Measurements from ENCODE around the gene NACC1.

Gene NACC1

DNA sequence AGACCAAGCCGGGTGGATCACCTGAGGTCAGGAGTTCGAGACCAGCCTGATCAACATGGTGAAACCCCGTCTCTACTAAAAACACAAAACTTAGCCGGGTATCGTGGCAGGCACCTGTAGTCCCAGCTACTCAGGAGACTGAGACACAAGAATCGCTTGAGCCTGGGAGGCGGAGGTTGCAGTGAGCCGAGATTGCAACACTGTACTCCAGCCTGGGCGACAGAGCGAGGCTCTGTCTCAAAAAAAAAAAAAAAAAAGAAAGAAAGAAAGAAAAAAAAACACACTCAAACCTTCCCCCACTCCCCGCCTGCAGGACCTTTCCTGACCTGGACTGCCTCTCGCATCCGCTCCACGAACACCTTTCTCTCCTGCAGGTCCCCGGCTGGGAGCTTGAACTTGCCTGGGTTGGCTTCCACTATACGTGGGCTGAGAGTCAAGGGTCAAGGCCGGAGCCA lies 31.1 kb downstream of the NACC1 start:
- DNase-seq: peak in 1 of 2 experiments; percentile 16

DNA sequence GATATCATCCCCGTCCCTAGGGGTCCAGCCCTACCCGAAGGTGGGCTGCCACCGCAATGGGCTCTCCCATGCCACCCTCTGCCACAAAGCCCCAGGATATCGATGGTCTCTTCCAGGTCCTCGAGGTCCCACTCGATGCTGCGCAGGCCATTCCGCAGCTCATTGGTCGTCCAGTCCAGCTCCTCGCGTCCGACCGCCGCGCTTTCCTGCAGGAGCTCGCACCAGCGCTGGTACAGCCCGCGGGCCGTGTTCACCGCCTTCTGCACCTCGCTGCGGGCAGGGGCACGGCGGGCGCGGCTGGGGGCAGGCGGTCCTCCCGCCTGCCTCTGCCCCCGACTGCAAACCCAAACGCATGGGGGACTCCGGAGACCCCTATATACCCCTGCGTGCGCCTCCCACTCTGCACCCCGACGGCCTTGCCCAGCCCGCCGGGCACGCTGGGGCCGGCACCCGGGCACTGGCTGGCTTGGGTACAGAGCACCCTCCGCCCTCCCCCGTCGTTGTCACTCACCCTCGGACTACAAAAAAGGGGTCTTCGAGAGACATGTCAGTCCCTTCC lies 31.6 kb downstream of the NACC1 start:
- DNase-seq: peak; percentile 48 to 50

DNA sequence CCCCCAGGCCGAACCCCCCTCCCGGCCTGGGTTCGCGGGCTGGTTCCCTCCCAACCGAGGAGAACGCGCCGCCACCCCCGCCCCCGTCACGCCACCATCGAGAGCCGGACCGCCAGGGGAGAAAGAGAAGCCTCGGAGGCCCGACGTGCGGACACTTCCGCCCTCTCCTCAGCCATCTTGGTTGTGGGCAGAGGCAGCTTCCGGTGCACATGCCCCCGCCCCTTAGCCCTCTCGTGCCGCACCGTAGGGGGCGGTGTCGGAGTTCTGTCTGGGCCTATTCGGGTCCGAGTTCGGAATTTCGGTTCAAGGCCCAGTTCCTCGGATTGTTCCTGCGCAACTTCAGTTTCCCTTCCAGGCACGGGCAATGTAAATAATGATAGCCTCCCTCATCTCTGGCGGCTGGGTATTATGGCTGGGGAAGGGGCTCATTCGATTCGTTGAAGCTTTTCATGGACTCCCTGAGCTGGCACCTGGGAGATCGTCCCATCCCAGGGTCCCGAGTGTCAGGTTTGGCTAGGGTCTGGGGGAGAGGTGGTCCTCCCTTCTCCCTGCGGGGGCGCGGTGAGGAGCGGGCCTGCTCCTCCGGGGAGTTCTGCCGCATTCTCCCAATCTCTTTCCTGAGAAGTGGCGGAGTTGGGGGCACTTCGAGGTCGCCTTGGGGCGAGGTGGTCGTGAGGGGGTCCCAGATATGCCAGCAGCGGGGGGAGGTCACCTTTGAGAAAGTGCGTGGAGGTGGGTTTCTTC lies 32.3 kb downstream of the NACC1 start, which contains the start of the genes IER2 and STX10:
IER2 (plus strand) TSS at position 225 of the 744 bp plus-strand sequence. CDS start 2,776 bp downstream, outside the sequence.
STX10 (minus strand) TSS at position 189 of the 744 bp plus-strand sequence. CDS start 202 bp downstream, outside the sequence.
- DNase-seq: peak; percentile 93 to 95

DNA sequence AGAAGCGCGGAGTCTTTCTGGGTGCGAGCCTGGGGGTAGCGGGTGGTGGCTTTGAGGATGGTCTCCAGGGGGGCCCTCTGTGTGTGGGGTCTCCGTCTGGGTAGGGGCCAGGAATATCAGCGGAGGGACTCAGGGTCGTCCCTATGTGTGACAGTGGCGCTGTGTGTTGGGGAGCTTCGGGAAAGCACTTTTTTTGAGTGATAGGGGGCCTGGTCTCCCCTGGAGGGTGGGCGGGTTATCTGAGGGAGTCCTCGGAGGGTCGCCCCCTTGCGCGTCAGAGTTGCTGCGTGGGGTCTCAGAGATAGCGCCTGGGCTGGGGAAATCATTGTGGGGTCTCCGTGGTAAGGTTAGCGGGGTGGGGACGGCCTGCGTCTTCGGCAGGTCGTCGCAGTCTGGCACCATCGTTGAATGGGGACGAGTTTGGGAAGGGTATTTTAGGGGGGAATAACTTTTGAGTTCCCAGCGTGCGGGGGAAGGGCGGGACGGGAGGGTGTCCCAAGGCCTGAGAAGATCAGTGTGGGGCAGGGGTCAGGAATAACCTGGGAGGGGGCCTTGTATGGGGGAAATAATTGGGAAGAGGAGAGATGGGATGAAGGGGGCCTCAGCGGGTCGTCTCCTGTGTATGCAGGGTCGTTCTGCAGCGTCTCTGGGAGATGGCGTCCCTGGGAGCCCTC lies 33.0 kb downstream of the NACC1 start:
- peak; percentile 29 to 47 for DNase-seq

DNA sequence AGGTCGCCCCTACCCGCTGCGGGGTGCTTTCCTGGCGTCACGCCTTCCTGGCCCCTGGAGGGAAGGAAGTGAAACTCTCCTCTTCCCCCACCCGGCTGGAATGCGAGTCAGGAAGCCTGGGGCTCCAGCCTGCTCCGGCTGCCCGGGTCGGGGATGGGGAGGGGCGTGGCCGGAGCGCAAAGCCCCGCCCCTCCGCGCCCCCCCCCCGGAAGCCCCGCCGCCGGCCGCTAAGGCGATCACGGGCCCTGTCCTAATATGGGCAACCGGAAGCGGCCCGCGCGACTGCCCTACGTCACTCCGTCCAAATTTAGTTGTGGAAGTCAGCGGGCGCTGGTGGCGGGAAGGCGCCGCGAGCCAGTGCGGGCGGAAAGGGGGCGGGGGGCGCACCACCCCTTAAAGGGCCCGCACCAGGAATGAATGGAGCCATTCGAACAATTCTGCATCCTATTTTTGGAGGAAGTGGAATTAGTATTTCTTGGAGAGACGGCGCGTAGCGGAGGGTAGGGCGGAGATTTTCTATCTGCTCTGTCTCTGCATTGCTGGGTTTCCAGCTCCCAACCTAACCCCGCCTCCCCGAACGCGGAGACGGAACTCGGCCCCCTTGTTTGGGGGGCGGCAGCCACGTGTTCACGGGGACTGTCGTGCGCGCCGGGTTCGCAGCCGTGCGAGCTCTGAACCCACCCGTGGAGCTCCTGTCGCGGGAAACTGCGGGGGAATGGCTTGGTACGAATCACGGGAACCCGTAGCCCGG lies 33.7 kb downstream of the NACC1 start:
- peak; percentile 95 to 96 for DNase-seq

DNA sequence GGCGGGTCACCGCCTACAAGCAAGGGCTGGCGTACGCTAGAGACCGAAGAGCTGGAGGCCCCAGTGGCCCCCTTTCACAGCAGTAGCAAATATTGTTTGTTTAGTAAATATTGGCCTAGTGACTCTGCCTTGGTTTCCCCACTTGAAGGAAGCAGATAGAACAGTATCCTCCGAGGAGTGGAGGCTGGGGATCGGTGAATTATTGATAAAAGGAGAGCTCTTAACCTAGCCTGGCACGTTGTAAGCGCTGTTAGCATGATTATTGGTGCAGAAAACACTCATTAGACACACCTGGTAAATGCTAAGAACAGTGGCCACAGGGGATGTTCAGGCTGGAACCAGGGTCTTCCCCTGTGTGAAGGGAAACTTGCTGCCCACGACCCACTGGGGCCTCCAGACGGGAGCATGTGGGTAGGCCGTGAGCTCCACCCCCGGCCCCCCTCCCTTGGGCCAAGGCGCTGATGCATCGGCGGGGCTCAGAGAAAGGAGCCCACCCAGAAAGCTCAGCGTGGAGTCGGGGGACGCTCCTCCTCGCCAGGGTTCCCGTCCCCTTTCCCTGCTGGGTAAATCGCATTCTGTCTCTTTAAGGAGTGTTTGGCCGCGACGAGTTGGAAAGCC lies 34.4 kb downstream of the NACC1 start:
- DNase-seq: no peak

DNA sequence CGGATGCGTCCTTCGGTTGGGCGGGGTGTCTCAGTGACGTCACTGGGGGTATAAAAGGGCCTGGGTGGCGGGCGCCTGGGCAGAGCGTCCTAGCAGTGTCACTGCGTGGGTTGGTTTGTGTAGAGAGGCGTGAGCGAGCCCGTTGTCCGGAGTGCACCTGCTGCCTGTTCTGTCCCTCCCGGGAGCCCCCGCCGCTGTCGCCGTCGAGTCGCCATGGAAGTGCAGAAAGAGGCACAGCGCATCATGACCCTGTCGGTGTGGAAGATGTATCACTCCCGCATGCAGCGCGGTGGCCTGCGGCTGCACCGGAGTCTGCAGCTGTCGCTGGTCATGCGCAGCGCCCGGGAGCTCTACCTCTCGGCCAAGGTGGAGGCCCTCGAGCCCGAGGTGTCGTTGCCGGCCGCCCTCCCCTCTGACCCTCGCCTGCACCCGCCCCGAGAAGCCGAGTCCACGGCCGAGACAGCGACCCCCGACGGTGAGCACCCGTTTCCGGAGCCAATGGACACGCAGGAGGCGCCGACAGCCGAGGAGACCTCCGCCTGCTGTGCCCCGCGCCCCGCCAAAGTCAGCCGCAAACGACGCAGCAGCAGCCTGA lies 35.0 kb downstream of the NACC1 start:
- DNase-seq: peak; percentile 98 to 99

DNA sequence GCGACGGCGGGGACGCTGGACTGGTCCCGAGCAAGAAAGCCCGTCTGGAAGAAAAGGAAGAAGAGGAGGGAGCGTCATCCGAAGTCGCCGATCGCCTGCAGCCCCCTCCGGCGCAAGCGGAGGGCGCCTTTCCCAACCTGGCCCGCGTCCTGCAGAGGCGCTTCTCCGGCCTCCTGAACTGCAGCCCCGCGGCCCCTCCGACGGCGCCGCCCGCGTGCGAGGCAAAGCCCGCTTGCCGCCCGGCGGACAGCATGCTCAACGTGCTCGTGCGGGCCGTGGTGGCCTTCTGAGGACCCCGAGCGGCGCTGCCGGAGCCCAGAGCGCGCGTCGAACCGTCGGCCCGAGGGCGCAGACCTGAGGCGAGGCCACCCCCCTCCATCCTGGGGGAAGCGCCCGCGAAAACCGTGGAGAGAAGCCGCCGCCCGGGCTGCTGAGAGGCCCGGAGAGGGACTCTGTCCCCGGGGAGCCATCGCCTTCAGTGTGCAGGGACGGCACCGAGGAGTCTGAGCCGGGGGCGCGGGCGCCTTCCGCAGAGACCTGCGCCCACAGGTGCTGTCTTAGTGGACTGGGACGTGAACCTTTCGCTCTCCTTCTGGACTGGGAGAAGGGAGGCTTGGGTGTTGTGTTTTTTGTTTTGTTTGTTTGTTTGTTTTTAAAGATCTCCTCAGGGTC lies 35.6 kb downstream of the NACC1 start:
- peak; percentile 22 to 38 for DNase-seq

DNA sequence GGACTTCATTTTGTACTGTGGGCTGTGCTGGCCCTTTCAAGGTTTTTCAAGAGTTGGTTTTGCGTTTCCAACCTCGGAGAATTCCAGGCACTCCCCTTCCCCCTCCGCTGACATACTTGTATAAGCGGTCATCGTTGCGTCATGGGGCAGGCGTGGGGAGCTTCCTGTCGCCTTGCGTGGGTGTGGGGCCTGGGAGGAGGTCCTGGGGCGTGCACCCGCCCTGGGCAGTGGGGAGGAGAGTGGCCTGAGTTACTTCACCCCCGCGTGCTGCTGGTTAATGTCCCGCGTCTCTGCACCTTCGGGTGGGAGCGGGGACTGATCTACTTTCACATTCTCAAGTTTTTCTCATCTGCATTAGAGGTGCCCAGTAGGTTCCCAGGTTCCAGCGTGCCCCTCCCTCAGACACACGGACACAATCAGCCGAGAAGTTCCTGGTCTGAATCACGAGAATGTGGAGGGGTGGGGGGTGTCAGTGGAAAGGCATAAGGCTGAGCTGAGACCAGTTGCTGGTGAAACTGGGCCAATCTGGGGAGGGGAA lies 36.2 kb downstream of the NACC1 start:
- DNase-seq: peak; percentile 82 to 86

DNA sequence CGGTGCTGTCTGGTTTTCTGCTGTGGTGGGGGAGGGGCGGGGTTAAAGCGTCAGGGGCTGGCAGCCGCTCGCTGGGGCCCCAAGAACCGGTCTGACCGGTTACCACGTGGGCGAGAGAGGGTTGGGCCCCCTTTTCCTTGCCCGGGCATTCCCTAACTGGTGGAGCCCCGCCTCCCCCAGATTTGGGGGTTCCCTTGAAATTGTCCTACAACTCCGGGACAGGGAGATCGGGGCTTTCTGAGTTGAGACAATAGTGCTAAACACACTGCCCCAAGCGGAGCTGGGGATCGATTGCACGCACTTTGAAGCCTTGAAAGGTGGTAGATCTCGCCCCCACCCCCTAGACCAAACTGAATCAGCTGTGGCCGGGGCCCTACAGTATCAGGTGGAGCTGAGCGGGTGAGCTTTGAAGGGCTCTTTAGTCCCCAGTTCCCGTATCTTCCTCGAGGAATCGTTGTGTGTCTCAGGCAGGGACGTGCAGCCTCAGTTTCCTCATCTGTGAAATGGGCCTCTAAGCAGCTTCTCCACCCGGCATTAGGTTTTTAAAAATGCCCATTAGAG lies 36.9 kb downstream of the NACC1 start:
- DNase-seq: peak; percentile 84 to 88

DNA sequence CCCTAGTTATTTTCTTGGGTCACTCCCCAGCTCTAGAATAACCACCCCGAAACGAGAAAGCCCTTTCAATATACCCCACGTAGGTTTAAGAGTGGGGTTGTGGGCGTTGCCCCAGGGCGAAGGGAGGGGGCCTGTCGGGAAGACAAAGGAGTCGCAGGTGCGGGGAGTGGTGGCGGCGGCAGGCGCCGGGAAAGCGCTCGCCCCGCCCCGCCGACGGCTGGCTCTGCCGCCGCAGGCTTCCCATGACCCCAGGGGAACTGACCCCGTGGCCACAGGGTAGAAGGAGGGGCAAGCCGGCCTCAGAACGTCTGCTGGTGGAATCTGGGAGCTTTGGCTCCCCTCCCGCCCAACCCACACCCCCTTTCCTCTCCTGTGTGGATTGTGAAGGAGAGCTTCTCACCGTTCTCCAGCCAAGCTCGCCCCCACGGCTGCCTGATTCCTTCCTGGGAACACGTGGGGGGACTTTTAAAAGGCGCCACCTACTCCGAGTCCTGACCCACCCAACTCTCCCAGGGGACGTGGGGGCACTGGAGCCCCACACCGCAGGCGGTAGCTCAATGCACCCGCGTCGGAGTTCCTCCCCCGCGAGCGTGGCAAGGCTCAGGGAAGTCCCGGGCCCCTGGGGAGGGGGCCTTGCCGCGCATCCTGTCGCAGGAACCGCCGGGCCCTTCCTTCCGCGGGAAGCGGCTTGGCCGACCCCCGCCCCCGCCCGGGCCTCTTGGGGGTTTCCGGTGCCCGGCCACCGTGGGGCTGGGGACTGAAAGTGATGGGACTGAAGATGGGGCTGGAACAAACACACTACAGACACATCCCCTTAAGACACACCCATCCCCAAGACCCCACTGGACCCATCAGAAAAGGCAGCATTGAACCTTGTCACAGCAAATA lies 37.7 kb downstream of the NACC1 start:
- DNase-seq: peak; percentile 70 to 74

DNA sequence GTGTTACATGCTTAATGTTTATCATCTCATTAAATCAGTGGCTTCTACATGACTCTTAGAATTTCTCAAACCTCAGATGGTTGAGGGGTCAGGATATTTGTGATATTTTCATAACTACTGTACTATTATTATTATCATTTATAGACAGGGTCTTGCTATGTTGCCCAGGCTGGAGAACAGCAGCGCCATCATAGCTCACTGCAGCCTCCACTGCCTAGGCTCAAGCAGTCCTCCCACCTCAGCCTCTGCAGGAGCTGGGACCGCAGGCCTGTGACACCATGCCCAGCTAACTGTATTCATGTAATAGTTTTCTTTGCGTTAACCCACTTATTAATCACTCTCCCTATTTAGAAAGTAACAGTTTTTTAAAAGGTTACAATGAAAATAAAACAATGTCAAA lies 41.6 kb downstream of the NACC1 start:
- DNase-seq: no peak

DNA sequence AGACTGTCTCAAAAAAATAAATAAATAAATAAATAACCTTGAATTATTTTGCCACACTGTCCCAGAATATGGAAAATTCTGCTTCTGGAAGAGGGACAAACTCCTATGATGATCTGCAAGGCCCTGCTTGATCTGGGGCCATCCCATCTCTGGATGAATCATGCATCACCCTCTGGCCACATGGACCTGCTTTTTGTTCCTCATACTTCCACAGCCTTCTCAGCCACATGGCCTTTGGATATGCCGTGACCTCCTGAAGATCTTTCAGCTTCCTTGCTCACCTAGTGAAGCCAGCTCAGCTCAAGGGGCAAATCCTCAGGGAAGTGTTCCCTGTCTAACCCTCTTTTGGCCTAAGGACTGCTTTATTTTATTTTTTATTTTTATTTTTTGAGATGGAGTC lies 42.5 kb downstream of the NACC1 start:
- no peak for DNase-seq

DNA sequence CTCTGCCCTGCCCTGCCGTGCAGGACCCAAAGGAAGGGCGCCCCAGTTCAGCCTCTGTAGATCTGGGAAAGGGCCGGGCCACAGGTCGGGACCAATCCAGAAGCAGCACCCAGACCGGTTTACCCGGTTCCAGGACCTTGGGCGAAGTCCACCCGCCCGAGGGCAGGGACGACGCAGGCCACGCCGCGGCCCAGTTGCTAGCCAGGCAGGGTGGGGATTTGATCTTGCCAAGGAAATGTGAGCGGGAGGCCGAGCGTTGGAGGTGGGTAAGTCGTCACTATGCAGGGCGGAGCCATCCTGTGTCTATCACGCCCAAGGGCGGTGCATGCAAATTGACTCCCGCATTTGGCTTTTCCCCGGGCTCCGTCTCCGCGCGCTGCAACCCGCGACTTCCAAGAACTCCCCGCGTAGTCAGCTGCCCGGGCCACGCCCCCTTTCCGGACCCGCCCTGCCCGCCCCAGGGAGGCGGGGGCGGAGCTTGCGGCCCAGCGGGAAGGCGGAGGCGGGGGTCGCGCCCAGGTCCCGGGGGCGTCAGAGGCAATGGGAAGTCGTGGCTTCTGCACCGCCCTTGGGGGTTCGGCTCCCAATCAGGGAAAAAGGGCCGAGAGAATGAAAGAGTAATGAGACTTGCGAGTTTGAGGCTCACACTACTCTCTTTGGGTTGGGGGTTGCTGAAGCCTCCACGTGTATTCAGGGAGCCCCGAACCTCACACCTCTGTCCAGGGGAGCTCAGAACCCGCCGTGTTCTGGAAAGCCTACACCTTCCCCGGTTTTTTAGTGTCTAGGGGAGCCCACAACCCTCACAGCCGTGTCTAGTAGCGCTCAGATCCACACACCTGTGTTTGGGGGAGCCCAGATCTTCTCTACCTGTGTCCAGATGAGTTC lies 44.9 kb downstream of the NACC1 start:
- peak; percentile 95 to 97 for DNase-seq

DNA sequence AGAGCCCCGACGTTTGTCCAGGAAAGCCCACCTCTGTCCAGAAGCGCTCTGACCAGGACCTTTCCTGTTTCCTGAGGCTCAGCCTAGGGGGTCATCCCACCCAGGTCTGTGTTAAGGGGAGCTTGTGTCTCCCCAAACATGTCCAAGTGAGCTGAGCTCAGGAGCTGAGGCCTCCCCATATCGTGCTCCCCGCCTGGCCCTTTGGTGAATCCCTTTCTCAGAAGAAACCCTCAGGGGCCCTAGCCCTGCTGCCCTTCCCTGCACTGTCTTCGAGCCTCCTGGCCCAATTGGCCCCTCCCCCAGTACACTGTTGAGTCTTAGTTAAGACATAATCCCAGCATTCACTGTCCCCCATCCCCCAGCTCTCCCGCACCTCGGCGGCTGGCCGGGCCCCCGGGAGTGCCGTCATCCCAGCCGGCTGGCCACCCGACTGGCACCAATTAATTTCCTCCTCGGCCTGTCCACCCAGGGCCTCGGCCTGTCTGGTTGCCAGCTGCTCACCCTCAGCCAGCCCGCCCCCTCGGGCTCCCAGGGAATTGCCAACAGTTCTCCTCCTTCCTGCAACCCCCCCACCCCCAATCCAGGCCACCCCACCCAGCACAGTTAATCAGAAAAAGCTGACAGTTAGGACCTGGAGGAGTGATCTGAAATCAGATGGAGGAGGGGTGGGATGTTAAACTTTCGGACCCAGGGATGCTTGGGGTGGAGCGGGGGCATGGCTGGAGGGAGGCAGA lies 45.7 kb downstream of the NACC1 start:
- DNase-seq: peak; percentile 65 to 71

DNA sequence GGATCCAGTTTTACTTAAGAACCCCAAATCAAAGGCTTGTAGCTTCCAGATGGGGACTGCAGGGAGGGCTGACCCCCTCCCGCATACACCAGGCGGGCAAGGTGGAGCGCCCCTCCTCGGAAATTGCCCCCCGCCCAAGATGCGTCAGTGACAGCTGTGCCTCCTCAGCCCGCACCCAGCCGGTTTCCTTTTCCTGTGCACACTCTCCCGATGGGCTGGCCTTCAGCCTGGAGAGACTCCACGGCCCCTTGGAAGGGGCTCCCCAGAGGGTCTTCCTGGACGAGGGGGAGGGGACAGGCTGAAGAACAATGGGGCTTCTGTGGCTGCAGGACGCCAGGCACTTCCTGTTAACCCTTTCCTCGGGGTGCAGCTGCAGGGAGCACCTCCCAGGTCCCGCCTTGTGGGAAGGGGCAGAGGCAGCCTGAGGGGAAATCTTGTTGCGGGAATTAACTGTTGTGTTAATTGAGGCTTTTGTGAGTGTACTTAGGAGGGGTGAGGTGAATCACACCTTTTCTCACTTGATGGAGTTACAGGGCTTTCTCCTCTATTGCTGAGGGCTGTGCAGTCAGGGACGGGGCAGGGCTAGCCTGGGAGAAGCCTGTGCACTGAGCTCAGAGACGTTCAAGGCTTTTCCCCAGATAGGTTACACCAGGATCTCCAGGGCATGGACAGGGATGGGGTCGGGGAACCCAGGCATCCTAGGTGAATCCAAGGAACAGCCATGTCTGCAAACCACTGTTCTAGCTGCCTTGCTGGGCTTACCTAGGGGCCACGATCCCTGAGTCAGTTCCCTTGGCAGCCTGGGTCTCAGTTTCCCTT lies 46.5 kb downstream of the NACC1 start:
- DNase-seq: peak; percentile 51 to 62

Data from activated CD4-positive, alpha-beta T cell treated with anti-CD3 and anti-CD28 coated beads, Interleukin-2, amount 50 U/mL, for 48 hours (primary cell).